ENCODE data around the gene LITAF. TPM values are rescaled to one million over a fixed set of nuclear protein-coding genes. Genes with fewer than 3 reads are reported as not detected.

The LITAF gene
- total RNA-seq, 1 donor from 2014 or later = 8.2 TPM

GRCh38 chr16:11557801-11558200 is 28.9 kb downstream of the LITAF start:
- FAIRE-seq (no peak), DNase-seq (ENCODE audit: low spot score in 2 of 2) (peak; percentile 36 to 41)

- FAIRE-seq = no peak
- DNase-seq (ENCODE audit: low spot score in 2 of 2) = no peak
These were observed 29.6 kb downstream of the LITAF start for GRCh38 chr16:11556945-11557720.

GRCh38 chr16:11556214-11556819 is 30.4 kb downstream of the LITAF start:
- FAIRE-seq (no peak), DNase-seq (ENCODE audit: low spot score in 2 of 2) (no peak)

DNA sequence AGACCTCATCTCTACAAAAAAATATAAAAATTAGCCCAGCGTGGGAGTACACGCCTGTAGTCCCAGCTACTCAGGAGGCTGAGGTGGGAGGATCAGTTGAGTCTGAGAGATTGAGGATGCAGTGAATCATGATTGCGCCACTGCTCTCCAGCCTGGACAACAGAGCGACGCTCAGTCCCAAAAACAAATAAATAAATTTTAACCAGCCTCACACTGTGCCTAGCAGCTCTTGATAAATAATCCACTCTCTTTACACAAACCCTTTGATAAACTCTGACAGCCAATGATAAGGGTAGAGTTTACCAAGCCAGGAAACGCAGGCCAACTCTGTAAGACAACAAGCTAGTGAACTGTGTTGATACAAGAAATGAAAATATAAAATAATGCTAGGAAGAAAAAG is 32.7 kb downstream of the LITAF start:
- no peak for DNase-seq (ENCODE audit: low spot score in 2 of 2)
- FAIRE-seq = no peak

DNA sequence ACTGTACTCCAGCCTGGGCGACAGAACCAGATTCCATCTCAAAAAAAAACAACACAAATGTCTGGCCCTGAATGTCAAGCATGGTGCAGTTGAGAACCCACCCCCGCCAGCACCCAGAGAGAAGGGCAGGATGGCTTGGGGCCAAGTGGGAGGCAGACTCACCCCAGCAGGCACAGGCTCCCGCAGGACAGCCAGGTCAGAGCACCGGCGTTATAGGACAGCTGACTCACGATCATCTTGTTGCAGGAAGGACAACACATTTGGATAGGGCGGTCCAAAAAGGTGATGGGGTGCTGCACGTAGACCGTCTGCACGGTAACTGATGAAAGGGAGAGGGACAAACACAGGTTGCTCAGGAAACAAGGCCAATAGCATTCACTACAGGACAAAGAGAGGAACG is 33.3 kb downstream of the LITAF start:
- no peak for DNase-seq (ENCODE audit: low spot score in 2 of 2)
- FAIRE-seq = no peak

- FAIRE-seq = no peak
- no peak for DNase-seq (ENCODE audit: low spot score in 2 of 2)
These were observed 34.3 kb downstream of the LITAF start for GRCh38 chr16:11552440-11552839.

DNA sequence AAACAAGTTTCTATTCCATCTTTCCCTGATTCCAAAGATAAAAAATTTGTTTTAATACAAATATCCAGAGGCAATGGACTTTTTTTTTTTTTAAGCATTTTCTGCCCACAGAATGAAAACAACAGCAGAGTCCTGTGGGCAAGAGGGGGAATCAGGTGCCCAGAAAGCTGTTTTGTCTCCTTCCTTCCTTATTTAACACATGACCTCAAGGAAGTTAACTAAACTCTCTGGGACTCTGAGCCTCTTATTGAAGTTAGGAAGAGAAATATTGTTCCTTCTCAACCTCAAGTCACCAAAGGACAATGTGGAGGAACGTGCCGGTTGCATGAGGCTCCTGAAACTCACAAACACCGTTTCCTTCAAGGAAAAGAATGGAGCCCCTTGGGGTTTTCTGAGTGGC is 34.9 kb downstream of the LITAF start:
- no peak for FAIRE-seq

GRCh38 chr16:11550791-11551498 is 35.8 kb downstream of the LITAF start:
- FAIRE-seq (no peak), DNase-seq (ENCODE audit: low spot score in 2 of 2) (no peak)

More for the DNA sequence above, 34.9 kb downstream of the LITAF start:
- no peak for DNase-seq (ENCODE audit: low spot score in 2 of 2)

DNA sequence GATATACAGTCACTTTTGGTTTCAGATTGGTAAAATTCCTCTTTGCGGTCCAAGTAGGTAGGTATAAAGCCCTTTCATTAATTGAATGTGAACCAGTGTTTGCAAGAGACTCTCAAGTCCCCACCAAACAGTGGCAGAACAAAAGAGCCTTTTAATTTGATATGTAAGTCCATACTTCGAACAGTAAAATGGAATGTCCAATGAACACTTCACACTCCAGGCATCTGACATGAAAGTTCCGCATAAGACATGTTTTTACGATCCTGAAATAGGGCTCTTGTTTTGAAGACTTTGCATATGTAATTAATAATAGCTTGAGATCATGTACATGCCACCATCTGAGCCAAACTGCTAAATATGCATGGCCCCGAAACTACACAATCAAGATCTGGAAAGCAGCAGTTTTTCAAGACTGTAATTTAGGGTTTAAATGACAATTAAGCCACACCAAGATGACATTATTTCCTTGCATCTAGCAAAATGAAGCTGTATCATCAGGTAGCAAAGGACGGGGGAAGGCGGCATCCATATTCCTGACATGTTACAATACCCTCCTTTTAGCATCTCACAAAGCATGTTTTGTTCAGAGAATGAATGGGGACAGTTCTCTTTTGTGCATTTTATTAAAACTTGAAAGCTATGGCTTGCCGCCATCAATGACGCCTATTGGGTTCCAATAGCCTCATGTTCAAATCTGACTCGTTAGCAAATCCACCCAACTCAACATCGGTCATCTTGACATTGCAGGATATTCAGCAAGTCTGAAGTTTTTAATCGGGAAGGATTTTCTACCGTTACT is 39.4 kb downstream of the LITAF start:
- peak in 1 of 2 donors; percentile 42 for DNase-seq (ENCODE audit: low spot score in 2 of 2)
- peak; percentile 34 for FAIRE-seq

DNA sequence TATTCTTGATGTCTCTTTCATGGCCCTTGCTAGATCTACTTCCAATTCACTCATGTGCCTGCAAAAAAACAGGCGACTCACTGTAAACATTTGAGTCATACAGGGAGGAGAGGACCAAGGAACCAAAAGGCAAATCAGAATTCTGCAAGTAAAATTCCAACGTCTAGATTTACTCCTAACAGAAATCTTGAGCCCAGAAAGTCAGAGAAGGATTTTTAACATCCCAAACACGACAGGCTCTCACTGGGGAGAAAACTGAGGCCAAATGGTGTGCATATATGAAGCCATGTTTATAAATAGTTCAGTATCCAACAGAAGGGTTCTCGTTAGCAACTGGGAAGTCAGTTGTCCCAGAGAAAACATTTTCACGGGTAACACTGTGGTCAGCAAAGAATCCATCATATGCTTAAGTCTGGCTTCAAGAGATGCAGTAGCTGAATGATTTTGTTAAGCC is 40.1 kb downstream of the LITAF start:
- DNase-seq (ENCODE audit: low spot score in 2 of 2) = no peak
- no peak for FAIRE-seq

- FAIRE-seq (no peak), DNase-seq (ENCODE audit: low spot score in 2 of 2) (no peak)
These were observed 42.9 kb downstream of the LITAF start for GRCh38 chr16:11543661-11544393.

DNA sequence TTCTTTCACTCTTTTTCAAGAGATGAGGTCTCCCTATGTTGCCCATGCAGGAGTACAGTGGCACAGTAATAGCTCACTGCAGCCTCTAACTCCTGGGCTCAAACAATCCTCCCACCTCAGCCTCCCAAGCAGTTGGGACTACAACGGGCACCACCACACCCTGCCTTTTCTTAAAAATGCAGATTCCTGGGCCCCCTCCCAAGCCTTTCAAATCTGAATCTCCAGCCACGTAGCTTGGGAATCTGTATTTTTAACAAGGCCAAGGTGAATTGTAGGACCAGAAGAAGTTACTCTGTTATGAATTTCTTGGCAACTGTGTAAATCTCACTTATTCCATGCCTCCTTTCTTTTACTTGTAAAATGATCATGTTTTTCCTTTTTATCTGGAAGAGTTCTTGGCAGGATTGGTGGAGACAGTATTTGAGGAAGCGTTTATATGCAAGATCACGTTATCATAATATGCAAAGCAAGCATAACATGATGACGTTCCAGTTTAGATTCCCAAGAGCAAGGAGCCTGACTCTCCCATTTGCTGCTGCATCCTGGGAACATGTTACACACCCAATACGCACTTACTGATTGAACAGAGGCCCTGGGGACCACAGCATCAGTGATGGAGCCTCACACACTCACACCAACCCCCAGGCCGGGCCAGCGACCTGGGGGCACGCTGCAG is 44.5 kb downstream of the LITAF start:
- FAIRE-seq = no peak
- DNase-seq (ENCODE audit: low spot score in 2 of 2) = no peak

GRCh38 chr16:11539641-11540050 is 47.1 kb downstream of the LITAF start:
- no peak for DNase-seq (ENCODE audit: low spot score in 2 of 2)
- FAIRE-seq = no peak

DNA sequence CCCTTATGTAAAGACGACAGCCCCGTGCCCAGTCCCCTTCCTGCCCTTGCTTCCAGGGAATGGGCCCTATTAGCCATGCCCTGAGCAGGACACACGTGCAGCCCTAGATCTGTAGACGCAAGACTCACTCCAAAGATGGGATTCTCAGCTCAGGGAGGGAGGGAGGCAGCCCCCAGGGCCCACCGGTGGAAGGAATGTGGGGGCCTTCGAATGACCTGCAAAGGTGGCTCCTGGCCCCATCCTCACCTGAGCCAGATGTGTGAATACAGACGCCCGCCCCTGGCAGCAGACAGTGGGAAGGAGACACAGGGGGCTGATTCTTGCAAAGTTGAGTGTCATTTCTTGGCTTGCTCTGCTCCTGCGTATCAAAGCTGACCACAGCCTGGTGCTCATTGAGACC is 47.8 kb downstream of the LITAF start:
- no peak for DNase-seq (ENCODE audit: low spot score in 2 of 2)
- no peak for FAIRE-seq

DNA sequence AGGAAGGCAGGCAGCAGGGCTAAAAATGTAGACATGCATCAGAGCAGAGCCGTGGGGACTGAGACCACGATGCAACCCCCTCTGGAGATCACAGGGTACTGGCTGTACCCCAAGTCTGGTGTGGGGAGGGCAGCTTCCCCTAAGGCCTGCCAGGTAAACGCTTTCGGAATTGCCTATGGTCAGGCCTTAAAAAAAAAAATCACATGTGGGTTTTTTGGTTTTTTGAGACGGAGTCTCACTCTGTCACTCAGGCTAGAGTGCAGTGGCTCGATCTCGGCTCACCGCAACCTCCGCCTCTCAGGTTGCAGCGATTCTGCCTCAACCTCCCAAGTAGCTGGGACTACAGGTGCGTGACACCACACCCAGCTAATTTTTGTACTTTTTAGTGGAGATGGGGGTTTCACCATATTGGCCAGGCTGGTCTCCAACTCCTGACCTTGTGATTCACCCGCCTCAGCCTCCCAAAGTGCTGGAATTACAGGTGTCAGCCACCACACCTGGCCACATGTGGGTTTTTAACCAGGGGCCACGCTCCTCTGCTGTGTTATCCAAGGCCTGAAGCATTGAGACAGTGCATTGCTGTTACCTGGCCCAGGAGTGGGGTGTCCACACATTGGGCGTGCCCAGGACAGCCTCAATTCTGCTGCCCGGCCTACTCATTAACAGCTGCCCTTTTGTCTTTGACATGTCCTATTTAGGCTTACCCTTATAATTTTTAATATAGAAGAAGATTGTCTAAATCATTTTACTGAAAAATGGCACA is 50.4 kb downstream of the LITAF start:
- DNase-seq (ENCODE audit: low spot score in 2 of 2) = no peak
- no peak for FAIRE-seq

GRCh38 chr16:11535494-11535893 is 51.2 kb downstream of the LITAF start:
- DNase-seq (ENCODE audit: low spot score in 2 of 2) = no peak
- no peak for FAIRE-seq

GRCh38 chr16:11534262-11534661 is 52.5 kb downstream of the LITAF start:
- DNase-seq (ENCODE audit: low spot score in 2 of 2) (no peak), FAIRE-seq (no peak)

- DNase-seq (ENCODE audit: low spot score in 2 of 2) = no peak
- FAIRE-seq = no peak
These were observed 53.1 kb downstream of the LITAF start for GRCh38 chr16:11533588-11533987.

Data from frontal cortex (tissue), 4 donors.